PC-3 (cell line): Measurements from ENCODE around the gene CCDC24. TPM values are rescaled to one million over a fixed set of nuclear protein-coding genes. Genes with fewer than 3 reads are reported as not detected.
A peak's percentile ranks its signal among the peaks of the same experiment; 100 is the strongest.

Experiments used
- ATAC-seq: fragments of 200-7000 bp; cut with Tn5 transposase; 2 replicates; pipeline ENCODE4 v1.9.1; 2020; ENCODE audit warnings: mild to moderate bottlenecking, moderate library complexity
- BruUV-seq: library from RNA; stranded (reverse); fragments of 400-500 nt; replicated peaks from 2 replicates; lab custom pipeline; 2021; lab: Mats Ljungman, UMichigan
- CTCF ChIA-PET: fragments of 300-600 bp; sonication (Branson Sonifier 250); formaldehyde crosslinking; loops from one replicate; lab custom pipeline; 2022; ENCODE audit warnings: antibody characterized with exemption; lab: Charles Lee
- POLR2A ChIA-PET: fragments of 300-600 bp; sonication (Branson Sonifier 250); formaldehyde crosslinking; loops from one replicate; lab custom pipeline; 2022; ENCODE audit warnings: antibody characterized with exemption; ENCODE audit not compliant: unreplicated experiment; lab: Charles Lee
- DNase-seq: peaks from one replicate; pipeline ENCODE4 v3.0.0-alpha.2; 2015
- H2AFZ ChIP-seq: fragments of 300-600 bp; sonication (generic); 2 replicates; pipeline ENCODE4 v1.6.0; 2016; ENCODE audit warnings: antibody characterized with exemption, low read length
- H3F3A ChIP-seq: fragments of 300-600 bp; sonication (generic); one replicate; pipeline ENCODE4 v1.6.0; 2017; ENCODE audit warnings: antibody characterized with exemption, low read length, control low read depth, mild to moderate bottlenecking; ENCODE audit not compliant: unreplicated experiment
- H3K27ac ChIP-seq: fragments of 300-600 bp; sonication (generic); 2 replicates; pipeline ENCODE4 v1.5.1; 2016; ENCODE audit warnings: mild to moderate bottlenecking, low read length
- H3K27me3 ChIP-seq: fragments of 300-600 bp; sonication (generic); 2 replicates; pipeline ENCODE4 v1.6.1; 2016; ENCODE audit warnings: low read length, mixed read lengths
- H3K36me3 ChIP-seq: fragments of 300-600 bp; sonication (generic); 2 replicates; pipeline ENCODE4 v1.6.1; 2016; ENCODE audit warnings: low read depth, mixed run types, low read length, mixed read lengths
- H3K4me1 ChIP-seq: fragments of 300-600 bp; sonication (generic); 2 replicates; pipeline ENCODE4 v1.5.1; 2016; ENCODE audit warnings: low read length; ENCODE audit not compliant: insufficient read depth
- H3K4me2 ChIP-seq: fragments of 300-600 bp; sonication (generic); 2 replicates; pipeline ENCODE4 v1.6.0; 2016; ENCODE audit warnings: low read length
- H3K4me3 ChIP-seq: fragments of 300-600 bp; sonication (generic); 2 replicates; pipeline ENCODE4 v1.5.1; 2016; ENCODE audit warnings: mild to moderate bottlenecking, low read length, mixed read lengths
- H3K79me2 ChIP-seq: fragments of 300-600 bp; sonication (generic); 2 replicates; pipeline ENCODE4 v1.6.1; 2017; ENCODE audit warnings: low read length, mixed read lengths
- H3K9ac ChIP-seq: fragments of 300-600 bp; sonication (generic); 2 replicates; pipeline ENCODE4 v1.6.0; 2016; ENCODE audit warnings: mild to moderate bottlenecking, low read length
- H3K9me2 ChIP-seq: fragments of 300-600 bp; sonication (generic); replicated peaks from 2 replicates; pipeline ENCODE4 v1.6.1; 2016; ENCODE audit warnings: mixed run types, low read length, mixed read lengths
- H3K9me3 ChIP-seq: fragments of 300-600 bp; sonication (generic); 2 replicates; pipeline ENCODE4 v1.6.1; 2016; ENCODE audit warnings: low read length, mixed read lengths
- H4K20me1 ChIP-seq: fragments of 300-600 bp; sonication (generic); 2 replicates; pipeline ENCODE4 v1.6.1; 2016; ENCODE audit warnings: low read length, mixed read lengths
- CTCF ChIP-seq: fragments of 300-600 bp; sonication (generic); conservative IDR thresholded peaks from 2 replicates; pipeline ENCODE4 v1.5.1; 2017; ENCODE audit warnings: antibody characterized with exemption, low read depth, mild to moderate bottlenecking, low read length
- EZH2 ChIP-seq: fragments of 300-600 bp; sonication (generic); IDR thresholded peaks from one replicate; pipeline ENCODE4 v1.6.1; 2017; ENCODE audit warnings: antibody characterized with exemption, mild to moderate bottlenecking, low read length; ENCODE audit not compliant: unreplicated experiment
- EZH2phosphoT487 ChIP-seq: fragments of 300-600 bp; sonication (generic); IDR thresholded peaks from 2 replicates; pipeline ENCODE4 v1.6.1; 2018; ENCODE audit warnings: mild to moderate bottlenecking, antibody characterized with exemption, low read length, borderline replicate concordance
- intact Hi-C: fragments of 100-400 bp; cut with micrococcal nuclease; formaldehyde crosslinking; loops from 2 replicates; pipeline ENCODE4 v1.9.0; 2023
- total RNA-seq: library from RNA; depleted of rRNA; stranded (reverse); fragments of >200 nt; gene quantifications from 2 replicates; pipeline ENCODE4 v1.2.3, GENCODE V29; 2014

Gene CCDC24
- total RNA-seq, 1 experiment from 2014 or later = 10.1 TPM

GRCh38 chr1:43947874-43948437 lies 43.4 kb upstream of the CCDC24 start:
- ATAC-seq = no peak
- Histone ChIP-seq H3K4me1 (peaks cover 35% of the 10 kb centered on the region), H3F3A (no peaks in the 10 kb centered on the region), H3K9ac (peak overlapping the region; percentile 97), H3K79me2 (peaks cover 75% of the 10 kb centered on the region), H3K36me3 (peaks cover 6% of the 10 kb centered on the region; the same call in 1 of the 2 replicates), H3K9me3 (no peaks in the 10 kb centered on the region), H3K27ac (no peak overlapping the region), H3K4me3 (peak overlapping the region; percentile 99), H3K4me2 (peak overlapping the region; percentile 100), H2AFZ (no peak overlapping the region), H4K20me1 (no peaks in the 10 kb centered on the region), H3K9me2 (no peaks in the 10 kb centered on the region), H3K27me3 (no peaks in the 10 kb centered on the region)
- TF ChIP-seq EZH2phosphoT487 = no peak
- no peak for TF ChIP-seq CTCF
- no peak for TF ChIP-seq EZH2
- intact Hi-C loops = loop anchor here (2.0 to 5.0 kb wide), 2 partner anchors 21 to 241 kb away; partner anchors contain the start of gene ST3GAL3
- ChIA-PET POLR2A (interaction anchor here (0.7 kb wide), 1 partner anchor 12 kb away, joined by 3 read pairs; no protein-coding TSS in a partner anchor), CTCF (no interaction called here)
- BruUV-seq = no TSS peak
- DNase-seq = peak; percentile 17

DNA sequence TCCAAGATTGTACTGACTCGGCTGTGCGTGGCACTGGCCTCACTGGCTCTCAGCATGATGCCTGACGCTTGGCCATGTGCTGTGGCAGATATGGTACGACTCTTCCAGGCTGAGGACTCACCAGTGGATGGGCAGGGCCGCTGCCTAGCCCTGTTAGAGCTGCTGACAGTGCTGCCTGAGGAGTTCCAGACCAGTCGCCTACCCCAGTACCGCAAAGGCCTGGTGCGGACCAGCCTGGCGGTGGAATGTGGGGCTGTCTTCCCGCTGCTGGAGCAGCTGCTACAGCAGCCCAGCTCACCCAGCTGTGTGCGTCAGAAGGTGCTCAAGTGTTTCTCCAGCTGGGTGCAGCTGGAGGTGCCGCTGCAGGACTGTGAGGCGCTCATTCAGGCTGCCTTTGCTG lies 41.7 kb upstream of the CCDC24 start:
- H3K9me2 ChIP-seq = no peaks in the 10 kb centered on the region
- peaks cover 6% of the 10 kb centered on the region; the same call in 1 of the 2 replicates for H3K36me3 ChIP-seq
- TF ChIP-seq EZH2phosphoT487 (no peak), CTCF (no peak), EZH2 (no peak)
- H3K27ac ChIP-seq = no peak overlapping the region
- H3K9ac ChIP-seq = no peak overlapping the region
- H3K27me3 ChIP-seq = no peaks in the 10 kb centered on the region
- intact Hi-C loops = loop anchor here (5.0 kb wide), 1 partner anchor 242 kb away; the partner anchor contains the start of gene ST3GAL3
- no peak overlapping the region for H2AFZ ChIP-seq
- no peak for ATAC-seq
- peaks cover 32% of the 10 kb centered on the region for H3K4me1 ChIP-seq
- no TSS peak for BruUV-seq
- no peak overlapping the region for H3K4me2 ChIP-seq
- H3K79me2 ChIP-seq = peaks cover 88% of the 10 kb centered on the region
- DNase-seq = no peak
- no peaks in the 10 kb centered on the region for H3F3A ChIP-seq
- H4K20me1 ChIP-seq = no peaks in the 10 kb centered on the region
- no peaks in the 10 kb centered on the region for H3K9me3 ChIP-seq
- ChIA-PET CTCF (no interaction called here), POLR2A (no interaction called here)
- H3K4me3 ChIP-seq = no peak overlapping the region
